Pancreas (tissue), 10 donors: ENCODE data around the gene PLXNA3. TPM values are rescaled to one million over a fixed set of nuclear protein-coding genes. Genes with fewer than 3 reads are reported as not detected.

ENCODE experiments used
- ATAC-seq, 4 donors: fragments of 200-7000 bp; cut with Tn5 transposase; one replicate each; pipeline versions ENCODE4 v1.8.0 to v1.9.1; 2020; ENCODE audit warnings: mild to moderate bottlenecking in 4 of 4, moderate library complexity in 4 of 4
- DNase-seq, 6 donors: peaks; one replicate each; pipeline ENCODE4 v3.0.0-alpha.2; 2020
- FAIRE-seq: peaks from 2 replicates; lab custom pipeline; 2012; peaks lifted over from hg19 to GRCh38; lab: Jason Lieb, UNC
- H3K27ac ChIP-seq, 4 donors: fragments of 200-600 bp; sonication (generic); 1 replicate in 3 of 4; 2 replicates in 1 of 4; pipeline versions ENCODE4 v1.5.0 to v1.8.0; 2020
- H3K27me3 ChIP-seq, 4 donors: fragments of 200-600 bp; one replicate each; pipeline ENCODE4 v1.8.0; 2021
- H3K36me3 ChIP-seq, 3 donors: fragments of 200-600 bp; sonication (generic) in 1 of 3; one replicate each; pipeline versions ENCODE4 v1.5.0 to v1.8.0; 2020 to 2021
- H3K4me1 ChIP-seq, 3 donors: fragments of 200-600 bp; one replicate each; pipeline ENCODE4 v1.8.0; 2021
- H3K4me3 ChIP-seq, 4 donors: fragments of 200-600 bp; sonication (generic) in 2 of 4; one replicate each; pipeline versions ENCODE4 v1.5.0 to v1.8.0; 2020 to 2021
- H3K9me3 ChIP-seq, 4 donors: fragments of 200-600 bp; one replicate each; pipeline ENCODE4 v1.8.0; 2021
- WGBS, 2 donors: extraction: QIAGEN DNeasy Blood & Tissue Kit; methylation state at CpG; one replicate each; pipeline ENCODE4 v1.1.7; 2013; 5-methylcytosine and 5-hydroxymethylcytosine counted together
- intact Hi-C, 3 donors: fragments of 100-400 bp; cut with DNase I; formaldehyde crosslinking; loops; one replicate each; pipeline versions ENCODE4 v1.11.1 to v1.14.2; 2022
- polyA plus RNA-seq, 2 donors: library from polyadenylated mRNA; stranded (reverse); fragments of 200-250 nt; gene quantifications; one replicate each; pipeline ENCODE4 v1.2.3, GENCODE V29; 2013
- total RNA-seq, 6 donors: library from RNA; stranded (reverse); fragmentation: NEBNext Ultra II Directional in 4 of 6; extraction: Animal tissue kit (Norgen Biotek cat#: 25700) in 4 of 6; gene quantifications; one replicate each; pipeline versions ENCODE4 v1.2.1 to v1.2.4, GENCODE V29; 2021 to 2023
- TF ChIP-seq, protein P1 (sequence below), 4 donors: fragments of 200-600 bp; sonication (generic) in 3 of 4; IDR thresholded peaks; one replicate each; pipeline versions ENCODE4 v1.5.0 to v1.8.0; 2021; ENCODE audit warnings: antibody characterized with exemption in 4 of 4
- donor health status: healthy with polysubstance abuse.
- donor health status: DM: no; HTN: no; CAD: no; lungs with moderate emphysema.
- donor health status: DM: no; HTN: no; CAD: no.
- donor health status: control.
- donor health status: control.
- donor health status: Bipolar disorder and iron deficiency.
- donor health status: DM: yes; HTN: yes; CAD: no.
- donor health status: DM: no; HTN: no; CAD: no.
- donor health status: DM: no; HTN: no; CAD: no.
- donor health status: DM: yes; HTN: yes; CAD: no.

Gene PLXNA3
- total and polyA plus RNA-seq, 8 donors = 10.5 to 40.7 (median 16.3) TPM

DNA sequence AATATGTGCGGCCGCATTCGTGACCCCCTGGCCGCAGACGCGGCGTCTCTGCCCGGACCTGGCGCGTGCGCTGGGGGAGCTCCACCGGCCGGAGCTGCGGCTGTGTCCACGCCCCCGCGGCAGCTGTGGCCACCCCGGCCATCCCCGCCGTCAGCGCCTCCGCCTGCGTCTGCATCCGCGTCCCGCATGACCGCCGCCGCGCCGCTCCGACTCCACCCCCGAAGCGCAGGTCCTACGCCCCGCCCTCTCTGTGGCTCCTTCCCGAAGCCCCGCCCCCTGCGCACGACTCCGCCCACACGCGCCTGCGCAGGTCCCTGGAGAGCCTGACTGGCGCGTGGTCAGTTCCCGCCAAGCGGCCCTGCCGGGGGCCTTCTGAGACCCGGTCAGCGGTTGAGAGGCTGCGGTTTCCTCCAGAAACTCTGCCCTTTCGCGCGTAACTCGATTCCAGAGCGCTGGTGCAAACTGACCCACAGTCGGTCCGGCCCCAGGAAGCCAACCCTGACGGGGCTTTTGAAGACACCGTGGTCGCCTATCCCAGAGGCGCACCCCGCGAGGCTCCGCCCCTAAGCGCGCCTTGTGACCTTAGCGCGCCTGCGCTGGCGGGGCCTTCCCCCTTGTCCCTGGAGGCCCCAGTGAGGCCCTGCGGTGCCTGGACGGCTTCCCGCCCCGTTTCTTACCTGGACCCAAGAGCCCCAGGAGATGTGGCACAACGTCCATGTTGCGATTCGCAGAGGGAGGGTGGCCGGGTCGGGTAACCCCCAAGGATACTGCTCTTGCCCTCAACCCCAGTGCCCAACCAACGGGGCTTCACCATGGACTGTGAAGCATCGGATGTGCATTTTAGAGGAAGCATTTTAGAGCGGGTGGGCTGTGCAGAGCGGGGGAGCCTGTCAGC lies 20.9 kb downstream of the PLXNA3 start, which contains the start of gene LAGE3:
Gene LAGE3, minus strand, starts transcription at position 554 of the 895 bp plus-strand sequence. Its CDS starts 366 bp downstream, at position 188.
- Histone ChIP-seq H3K4me1 (no peaks in the 10 kb centered on the region), H3K9me3 (no peaks in the 10 kb centered on the region), H3K27me3 (peaks cover 0 to 8% (median 0%) of the 10 kb centered on the region in 4 donors), H3K36me3 (no peaks in the 10 kb centered on the region), H3K27ac (peak within 1 kb of the TSS; percentile 42 to 71 (median 62)), H3K4me3 (peak within 1 kb of the TSS in 3 of 4 donors; percentile 15 to 41 (median 38))
- 4 to 32% methylated on average over 76 to 85 of the region's 85 CpGs for WGBS, 2 donors
- peak; percentile 89 to 98 (median 96) for DNase-seq
- intact Hi-C loops = no loop called here
- TF ChIP-seq, protein P1, sequence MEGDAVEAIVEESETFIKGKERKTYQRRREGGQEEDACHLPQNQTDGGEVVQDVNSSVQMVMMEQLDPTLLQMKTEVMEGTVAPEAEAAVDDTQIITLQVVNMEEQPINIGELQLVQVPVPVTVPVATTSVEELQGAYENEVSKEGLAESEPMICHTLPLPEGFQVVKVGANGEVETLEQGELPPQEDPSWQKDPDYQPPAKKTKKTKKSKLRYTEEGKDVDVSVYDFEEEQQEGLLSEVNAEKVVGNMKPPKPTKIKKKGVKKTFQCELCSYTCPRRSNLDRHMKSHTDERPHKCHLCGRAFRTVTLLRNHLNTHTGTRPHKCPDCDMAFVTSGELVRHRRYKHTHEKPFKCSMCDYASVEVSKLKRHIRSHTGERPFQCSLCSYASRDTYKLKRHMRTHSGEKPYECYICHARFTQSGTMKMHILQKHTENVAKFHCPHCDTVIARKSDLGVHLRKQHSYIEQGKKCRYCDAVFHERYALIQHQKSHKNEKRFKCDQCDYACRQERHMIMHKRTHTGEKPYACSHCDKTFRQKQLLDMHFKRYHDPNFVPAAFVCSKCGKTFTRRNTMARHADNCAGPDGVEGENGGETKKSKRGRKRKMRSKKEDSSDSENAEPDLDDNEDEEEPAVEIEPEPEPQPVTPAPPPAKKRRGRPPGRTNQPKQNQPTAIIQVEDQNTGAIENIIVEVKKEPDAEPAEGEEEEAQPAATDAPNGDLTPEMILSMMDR (IDR thresholded peaks at IDR 0.05) = no peak
- ATAC-seq = peak; percentile 93 to 98 (median 95)
- no peak for FAIRE-seq

DNA sequence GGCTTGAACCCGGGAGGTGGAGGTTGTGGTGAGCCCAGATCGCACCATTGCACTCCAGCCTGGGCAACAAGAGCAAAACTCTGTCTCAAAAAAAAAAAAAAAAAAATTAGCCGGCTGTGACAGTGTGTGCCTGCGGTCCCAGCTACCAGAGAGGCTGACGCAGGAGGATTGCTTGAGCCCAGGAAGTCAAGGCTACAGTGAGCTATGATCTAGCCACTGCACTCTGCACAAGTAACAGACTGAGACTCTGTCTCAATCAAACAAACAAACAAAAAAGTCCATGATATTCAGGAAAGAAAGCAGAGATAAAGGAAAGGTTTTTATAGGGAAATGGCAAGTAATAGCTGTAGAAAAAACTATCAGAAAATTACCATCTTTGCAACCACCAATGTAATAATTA lies 23.1 kb downstream of the PLXNA3 start:
- DNase-seq (no peak), ATAC-seq (no peak), FAIRE-seq (no peak)
- Histone ChIP-seq H3K9me3 (no peaks in the 10 kb centered on the region), H3K4me1 (no peaks in the 10 kb centered on the region), H3K27me3 (no peaks in the 10 kb centered on the region), H3K36me3 (no peaks in the 10 kb centered on the region), H3K27ac (no peak overlapping the region), H3K4me3 (no peak overlapping the region)
- 75 to 88% methylated on average over 5 of the region's 5 CpGs for WGBS, 2 donors
- TF ChIP-seq, protein P1 (IDR thresholded peaks at IDR 0.05) = no peak
- intact Hi-C loops = no loop called here

DNA sequence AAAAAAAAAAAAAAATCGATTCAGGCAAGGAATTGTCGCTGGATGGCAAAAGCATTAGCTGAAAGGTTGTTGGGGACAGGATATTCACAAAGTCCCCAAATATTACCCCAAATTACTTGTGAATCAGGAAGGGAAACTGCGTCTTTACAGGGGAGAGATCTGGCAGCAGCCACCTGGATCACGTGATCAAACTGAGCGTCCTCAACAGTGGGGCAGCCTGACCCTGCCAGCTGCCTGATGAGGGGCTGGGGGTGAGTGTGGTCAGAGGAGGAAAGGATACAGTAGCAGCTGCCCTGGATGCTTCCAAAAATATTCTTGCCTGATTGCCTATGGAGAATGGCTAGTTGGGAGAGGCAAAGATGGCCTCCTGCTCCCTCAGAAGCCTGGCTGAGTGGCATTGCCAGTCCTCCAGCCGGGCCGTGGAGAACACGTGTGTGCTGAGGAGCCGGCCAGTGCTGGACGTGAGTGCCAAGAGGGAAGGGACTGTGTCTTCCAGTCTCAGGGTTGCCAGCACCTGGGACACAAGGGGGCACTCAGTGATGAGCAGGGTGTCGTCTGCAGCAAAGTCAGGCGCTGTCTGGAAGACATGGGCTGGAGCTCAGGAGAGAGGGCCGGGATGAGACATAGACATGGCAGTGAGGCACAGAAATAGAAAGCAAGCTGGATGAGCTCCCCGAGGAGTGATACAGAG lies 24.0 kb downstream of the PLXNA3 start:
- H3K36me3 ChIP-seq = no peaks in the 10 kb centered on the region
- intact Hi-C loops = no loop called here
- 68 to 77% methylated on average over 14 of the region's 14 CpGs for WGBS, 2 donors
- H3K4me3 ChIP-seq = no peak overlapping the region
- ATAC-seq (no peak), DNase-seq (peak in 1 of 6 donors; percentile 58), FAIRE-seq (no peak)
- H3K27me3 ChIP-seq = no peaks in the 10 kb centered on the region
- no peaks in the 10 kb centered on the region for H3K4me1 ChIP-seq
- no peaks in the 10 kb centered on the region for H3K9me3 ChIP-seq
- TF ChIP-seq, protein P1 (IDR thresholded peaks at IDR 0.05) = no peak
- H3K27ac ChIP-seq = no peak overlapping the region

DNA sequence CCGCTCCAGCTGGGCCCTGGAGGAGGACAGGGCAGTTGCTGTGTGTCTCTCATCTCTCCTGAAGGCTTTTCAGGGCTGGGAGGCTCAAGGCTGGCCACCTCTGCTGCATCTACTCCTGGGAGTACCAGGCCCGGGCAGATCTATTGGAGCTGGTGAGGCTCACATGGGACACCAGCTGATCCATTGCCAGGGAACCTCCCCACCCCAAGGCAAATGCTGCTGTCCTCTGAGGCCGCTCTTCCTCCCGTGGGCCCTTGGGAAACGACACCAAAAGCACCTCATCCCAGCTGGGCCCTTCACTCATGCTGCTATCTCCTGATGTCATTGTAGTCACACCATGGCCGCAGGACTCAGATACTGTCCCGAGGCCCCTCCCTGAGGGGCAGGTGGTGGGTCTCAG lies 24.7 kb downstream of the PLXNA3 start:
- no peak overlapping the region for H3K27ac ChIP-seq
- H3K36me3 ChIP-seq = no peaks in the 10 kb centered on the region
- no peak for ATAC-seq
- no peaks in the 10 kb centered on the region for H3K9me3 ChIP-seq
- no peaks in the 10 kb centered on the region for H3K4me1 ChIP-seq
- TF ChIP-seq, protein P1 (IDR thresholded peaks at IDR 0.05) = no peak
- DNase-seq = no peak
- H3K27me3 ChIP-seq = no peaks in the 10 kb centered on the region
- intact Hi-C loops = no loop called here
- H3K4me3 ChIP-seq = no peak overlapping the region
- 65 to 74% methylated on average over 7 of the region's 7 CpGs for WGBS, 2 donors
- no peak for FAIRE-seq
